Osteoblast (primary cell): ENCODE results near the gene PPOX. TPM values are rescaled to one million over a fixed set of nuclear protein-coding genes. Genes with fewer than 3 reads are reported as not detected.

Source experiments
- DNase-seq: peaks from one replicate; pipeline ENCODE4 v3.0.0; 2011; ENCODE audit warnings: low spot score, mixed read lengths; ENCODE audit not compliant: insufficient read length; ENCODE audit errors: missing footprints
- H2AFZ ChIP-seq: 2 replicates; pipeline ENCODE4 v1.6.0; 2011; ENCODE audit warnings: mild to moderate bottlenecking, low read length
- H3K27ac ChIP-seq: 2 replicates; pipeline ENCODE4 v1.5.1; 2011; ENCODE audit warnings: mild to moderate bottlenecking, low read depth, low read length, moderate library complexity
- H3K27me3 ChIP-seq: 2 replicates; pipeline ENCODE4 v1.6.0; 2012; ENCODE audit warnings: mild to moderate bottlenecking, control low read depth, inconsistent platforms, low read length, moderate library complexity; ENCODE audit not compliant: insufficient read depth
- H3K36me3 ChIP-seq: 2 replicates; pipeline ENCODE4 v1.5.1; 2011; ENCODE audit warnings: mild to moderate bottlenecking, low read length, control low read depth, moderate library complexity; ENCODE audit not compliant: insufficient read depth
- H3K4me1 ChIP-seq: 2 replicates; pipeline ENCODE4 v1.5.1; 2011; ENCODE audit warnings: mild to moderate bottlenecking, low read length, control low read depth, moderate library complexity; ENCODE audit not compliant: insufficient read depth
- H3K4me2 ChIP-seq: 2 replicates; pipeline ENCODE4 v1.6.0; 2011; ENCODE audit warnings: mild to moderate bottlenecking, low read length; ENCODE audit not compliant: insufficient read depth
- H3K4me3 ChIP-seq: fragments of 200-600 bp; sonication (generic); 3 replicates; pipeline ENCODE4 v1.5.1; 2012; ENCODE audit warnings: mild to moderate bottlenecking, low read length, inconsistent platforms; ENCODE audit not compliant: insufficient read depth
- H3K79me2 ChIP-seq: 2 replicates; pipeline ENCODE4 v1.6.0; 2012; ENCODE audit warnings: mild to moderate bottlenecking, low read length, control low read depth, inconsistent platforms; ENCODE audit not compliant: insufficient read depth
- H3K9me3 ChIP-seq: 2 replicates; pipeline ENCODE4 v1.5.1; 2011; ENCODE audit warnings: low read depth, low read length, control low read depth
- H4K20me1 ChIP-seq: 2 replicates; pipeline ENCODE4 v1.6.0; 2012; ENCODE audit warnings: mild to moderate bottlenecking, low read length, control low read depth; ENCODE audit not compliant: insufficient read depth
- total RNA-seq: library from RNA; depleted of rRNA; stranded (reverse); fragments of >200 nt; gene quantifications from 2 replicates; pipeline ENCODE4 v1.2.3, GENCODE V29; 2012
- TF ChIP-seq, protein P1 (sequence below): IDR thresholded peaks from 2 replicates; pipeline ENCODE4 v1.5.1; 2011; ENCODE audit warnings: mild to moderate bottlenecking, low read depth, low read length, moderate library complexity; ENCODE audit errors: extremely low read depth

Gene PPOX
- total RNA-seq, 1 donor, result 19.5 TPM

DNA sequence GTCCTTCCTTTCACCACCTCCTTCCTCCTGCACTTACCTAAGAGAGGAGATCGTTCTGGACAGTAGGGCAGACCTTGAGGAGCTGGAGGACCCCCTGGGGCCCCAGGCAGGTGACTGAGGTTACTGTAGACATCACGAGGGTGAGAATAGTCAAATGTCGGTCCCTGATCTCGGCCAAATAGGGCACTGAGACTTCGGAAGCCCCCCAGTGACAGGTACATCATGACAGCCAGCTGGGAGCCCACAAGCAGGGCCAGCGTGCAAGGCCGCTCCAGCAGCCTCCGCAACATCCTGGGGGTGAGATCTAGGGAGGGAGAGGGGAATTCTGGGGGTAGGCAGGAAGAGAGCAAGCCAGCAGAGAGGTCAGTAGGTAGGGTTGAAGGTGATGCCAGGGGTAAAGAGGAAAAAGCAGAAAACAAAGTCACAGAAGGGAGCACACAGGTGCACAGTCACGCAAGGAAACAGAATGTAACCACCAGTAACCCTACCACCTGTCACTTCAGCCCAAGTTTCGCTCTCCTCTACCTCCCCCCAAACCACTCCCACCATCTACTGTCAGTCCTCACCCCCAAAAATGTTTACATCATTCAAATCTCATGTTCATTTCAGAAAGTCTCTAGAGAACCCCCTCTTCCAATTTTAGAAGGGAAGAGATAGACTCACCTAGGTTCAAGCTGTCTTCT, 9.7 kb downstream of the PPOX start:
- TF ChIP-seq, protein P1, sequence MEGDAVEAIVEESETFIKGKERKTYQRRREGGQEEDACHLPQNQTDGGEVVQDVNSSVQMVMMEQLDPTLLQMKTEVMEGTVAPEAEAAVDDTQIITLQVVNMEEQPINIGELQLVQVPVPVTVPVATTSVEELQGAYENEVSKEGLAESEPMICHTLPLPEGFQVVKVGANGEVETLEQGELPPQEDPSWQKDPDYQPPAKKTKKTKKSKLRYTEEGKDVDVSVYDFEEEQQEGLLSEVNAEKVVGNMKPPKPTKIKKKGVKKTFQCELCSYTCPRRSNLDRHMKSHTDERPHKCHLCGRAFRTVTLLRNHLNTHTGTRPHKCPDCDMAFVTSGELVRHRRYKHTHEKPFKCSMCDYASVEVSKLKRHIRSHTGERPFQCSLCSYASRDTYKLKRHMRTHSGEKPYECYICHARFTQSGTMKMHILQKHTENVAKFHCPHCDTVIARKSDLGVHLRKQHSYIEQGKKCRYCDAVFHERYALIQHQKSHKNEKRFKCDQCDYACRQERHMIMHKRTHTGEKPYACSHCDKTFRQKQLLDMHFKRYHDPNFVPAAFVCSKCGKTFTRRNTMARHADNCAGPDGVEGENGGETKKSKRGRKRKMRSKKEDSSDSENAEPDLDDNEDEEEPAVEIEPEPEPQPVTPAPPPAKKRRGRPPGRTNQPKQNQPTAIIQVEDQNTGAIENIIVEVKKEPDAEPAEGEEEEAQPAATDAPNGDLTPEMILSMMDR, result no peak
- H3K4me3 ChIP-seq, result peak overlapping the region; percentile 98
- peak overlapping the region; percentile 96 for H3K27ac ChIP-seq
- H3K4me1 ChIP-seq, result peaks cover 27% of the 10 kb centered on the region
- H3K4me2 ChIP-seq, result peak overlapping the region; percentile 99
- no peak for DNase-seq
- peaks cover 43% of the 10 kb centered on the region for H3K36me3 ChIP-seq
- H3K9me3 ChIP-seq, result no peaks in the 10 kb centered on the region
- peaks cover 20% of the 10 kb centered on the region for H3K79me2 ChIP-seq
- no peaks in the 10 kb centered on the region for H3K27me3 ChIP-seq
- H4K20me1 ChIP-seq, result peaks cover 3% of the 10 kb centered on the region
- H2AFZ ChIP-seq, result no peak overlapping the region

DNA sequence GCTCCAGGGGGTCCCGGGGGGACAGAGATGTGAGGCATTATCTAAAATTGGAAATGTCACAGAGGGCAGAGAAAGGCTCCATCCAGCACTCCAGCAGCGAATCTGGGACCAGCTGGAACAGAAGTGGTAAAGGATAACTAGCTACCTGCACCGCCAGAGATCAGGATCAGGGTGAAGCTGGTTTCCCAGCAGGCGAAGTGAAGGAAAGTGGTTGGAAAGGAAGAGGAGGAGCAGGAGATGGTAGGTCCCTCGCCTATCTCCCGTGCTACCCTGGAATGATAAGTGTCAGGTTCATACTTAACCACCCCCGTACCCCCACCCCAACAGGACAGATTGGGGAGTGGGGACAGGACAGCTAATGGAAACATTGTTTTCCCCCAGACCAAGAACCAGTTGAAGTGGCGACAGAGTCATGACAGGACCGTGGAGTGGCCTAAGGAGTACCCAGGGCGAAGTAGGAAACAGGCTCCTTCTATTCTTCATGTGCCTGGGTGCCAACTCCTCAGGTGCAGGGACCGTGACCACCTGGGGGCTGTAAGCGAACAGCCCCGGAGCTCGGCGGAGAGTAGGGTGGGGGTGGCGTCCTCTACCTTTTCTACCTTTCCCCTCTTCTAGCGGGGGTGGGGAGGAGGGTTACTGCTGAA, 10.4 kb downstream of the PPOX start:
- H3K27ac ChIP-seq, result peak overlapping the region; percentile 96
- DNase-seq, result no peak
- H4K20me1 ChIP-seq, result peaks cover 3% of the 10 kb centered on the region
- TF ChIP-seq, protein P1, result no peak
- H3K9me3 ChIP-seq, result no peaks in the 10 kb centered on the region
- H3K36me3 ChIP-seq, result peaks cover 36% of the 10 kb centered on the region
- no peaks in the 10 kb centered on the region for H3K27me3 ChIP-seq
- peaks cover 27% of the 10 kb centered on the region for H3K4me1 ChIP-seq
- H2AFZ ChIP-seq, result peak overlapping the region; percentile 99
- peak overlapping the region; percentile 99 for H3K4me2 ChIP-seq
- H3K79me2 ChIP-seq, result peaks cover 20% of the 10 kb centered on the region
- H3K4me3 ChIP-seq, result peak overlapping the region; percentile 98

DNA sequence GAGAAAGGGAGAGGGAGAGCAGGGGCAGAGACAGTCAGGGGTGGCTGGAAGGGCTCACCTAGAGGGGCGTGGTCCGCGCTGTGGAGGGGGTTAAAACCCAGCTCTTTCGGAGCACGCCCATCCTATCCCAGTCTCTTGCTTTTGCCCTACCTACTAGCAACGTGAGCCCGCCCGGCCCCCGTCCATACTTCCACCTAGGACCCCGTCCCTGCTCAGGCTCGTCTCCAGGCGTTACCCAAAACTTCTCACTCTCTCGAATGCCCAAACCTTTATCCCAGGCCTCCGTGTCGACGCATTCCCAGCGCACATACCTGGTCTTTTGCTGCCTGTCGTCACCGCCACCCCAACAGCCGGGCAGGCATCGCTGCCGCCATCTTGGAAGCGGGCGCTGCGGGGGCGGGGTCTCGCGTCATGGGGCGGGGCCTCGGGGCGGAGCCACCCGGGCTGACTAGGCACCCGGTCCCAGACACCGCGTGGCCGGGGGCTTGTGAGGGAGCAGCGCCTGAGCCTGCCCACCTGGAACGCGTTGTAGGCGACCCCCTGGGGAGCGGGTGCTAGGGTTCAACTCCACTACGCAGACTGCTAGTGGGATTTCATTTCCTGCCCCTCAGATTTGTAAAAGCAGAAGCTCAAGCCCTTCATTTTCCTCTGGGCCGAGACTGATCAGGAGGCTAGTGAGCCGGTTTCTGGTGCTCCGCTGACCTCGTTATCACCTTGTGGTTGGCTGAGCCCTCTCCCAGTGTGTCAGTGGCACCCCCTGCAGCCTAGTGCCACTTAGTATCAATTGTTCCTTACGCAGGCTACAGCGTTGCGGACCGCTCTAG, 11.1 kb downstream of the PPOX start, which contains the start of gene B4GALT3:
Gene B4GALT3 (minus strand): TSS at position 396 of the 824 bp plus-strand sequence. CDS start 1,447 bp downstream, outside the sequence.
- Histone ChIP-seq H3K27me3 (no peaks in the 10 kb centered on the region), H3K9me3 (no peaks in the 10 kb centered on the region), H3K4me3 (peak within 1 kb of the TSS; percentile 98), H2AFZ (peak within 1 kb of the TSS; percentile 99), H3K27ac (peak within 1 kb of the TSS; percentile 96), H3K36me3 (peaks cover 29% of the 10 kb centered on the region), H3K4me1 (peaks cover 29% of the 10 kb centered on the region), H3K79me2 (peaks cover 16% of the 10 kb centered on the region), H3K4me2 (peak within 1 kb of the TSS; percentile 99), H4K20me1 (peaks cover 3% of the 10 kb centered on the region)
- TF ChIP-seq, protein P1, result no peak
- DNase-seq, result peak; percentile 98
